Ectodermal cell (in vitro differentiated cells): ENCODE results near the gene MDFI.

ENCODE experiments used
- H3K27ac ChIP-seq: 2 replicates; pipeline ENCODE4 v1.7.0; 2013; ENCODE audit warnings: mild to moderate bottlenecking, low read depth, low read length; ENCODE audit not compliant: insufficient read depth, poor library complexity, severe bottlenecking
- H3K27me3 ChIP-seq: 2 replicates; pipeline ENCODE4 v1.7.0; 2013; ENCODE audit warnings: mild to moderate bottlenecking, low read length; ENCODE audit not compliant: insufficient read depth, control insufficient read depth, poor library complexity, severe bottlenecking
- H3K36me3 ChIP-seq: one replicate; pipeline ENCODE4 v1.7.0; 2013; ENCODE audit warnings: low read length; ENCODE audit not compliant: control insufficient read depth, insufficient read depth
- H3K4me1 ChIP-seq: one replicate; pipeline ENCODE4 v1.7.0; 2013; ENCODE audit warnings: low read length; ENCODE audit not compliant: control insufficient read depth, insufficient read depth
- H3K4me3 ChIP-seq: 2 replicates; pipeline ENCODE4 v1.7.0; 2013; ENCODE audit warnings: low read depth, low read length, control low read depth; ENCODE audit not compliant: insufficient read depth
- H3K9me3 ChIP-seq: 2 replicates; pipeline ENCODE4 v1.7.0; 2013; ENCODE audit warnings: mild to moderate bottlenecking, low read length, moderate library complexity; ENCODE audit not compliant: control insufficient read depth
- WGBS, 2 experiments: methylation state at CpG; one replicate each; pipeline ENCODE4 v1.1.7; 2013; ENCODE audit warnings: missing lambda C conversion rate in 2 of 2; 5-methylcytosine and 5-hydroxymethylcytosine counted together

Gene MDFI

GRCh38 chr6:41687501-41688175 lies 49.4 kb downstream of the MDFI start:
- no peaks in the 10 kb centered on the region for H3K9me3 ChIP-seq
- H3K4me3 ChIP-seq = no peak overlapping the region
- peaks cover 8% of the 10 kb centered on the region for H3K27me3 ChIP-seq
- H3K36me3 ChIP-seq = no peaks in the 10 kb centered on the region
- H3K27ac ChIP-seq = no peak overlapping the region
- H3K4me1 ChIP-seq = peaks cover 14% of the 10 kb centered on the region
- 48 to 54% methylated on average over 9 of the region's 9 CpGs for WGBS, 2 experiments

- Histone ChIP-seq H3K27me3 (peaks cover under 1% of the 10 kb centered on the region), H3K9me3 (no peaks in the 10 kb centered on the region), H3K36me3 (no peaks in the 10 kb centered on the region), H3K4me1 (peaks cover 10% of the 10 kb centered on the region), H3K4me3 (no peak overlapping the region), H3K27ac (no peak overlapping the region)
- WGBS, 2 experiments = 78 to 85% methylated on average over 5 of the region's 5 CpGs
Observed at GRCh38 chr6:41688256-41688965, 50.1 kb downstream of the MDFI start.

- Histone ChIP-seq H3K9me3 (no peaks in the 10 kb centered on the region), H3K27me3 (no peaks in the 10 kb centered on the region), H3K36me3 (no peaks in the 10 kb centered on the region), H3K4me1 (peaks cover 1% of the 10 kb centered on the region), H3K4me3 (no peak overlapping the region), H3K27ac (no peak overlapping the region)
- 86 to 91% methylated on average over 9 of the region's 9 CpGs for WGBS, 2 experiments
Observed at GRCh38 chr6:41689171-41690008, 51.1 kb downstream of the MDFI start.

- H3K9me3 ChIP-seq = no peaks in the 10 kb centered on the region
- no peak overlapping the region for H3K27ac ChIP-seq
- 91 to 93% methylated on average over 25 of the region's 25 CpGs for WGBS, 2 experiments
- no peaks in the 10 kb centered on the region for H3K27me3 ChIP-seq
- H3K36me3 ChIP-seq = no peaks in the 10 kb centered on the region
- H3K4me1 ChIP-seq = no peaks in the 10 kb centered on the region
- no peak overlapping the region for H3K4me3 ChIP-seq
Observed at GRCh38 chr6:41690541-41691330, 52.5 kb downstream of the MDFI start.

- Histone ChIP-seq H3K4me3 (no peak overlapping the region), H3K9me3 (no peaks in the 10 kb centered on the region), H3K4me1 (no peaks in the 10 kb centered on the region), H3K27me3 (no peaks in the 10 kb centered on the region), H3K36me3 (no peaks in the 10 kb centered on the region), H3K27ac (no peak overlapping the region)
- WGBS, 2 experiments = 79 to 82% methylated on average over 8 of the region's 8 CpGs
Observed at GRCh38 chr6:41691426-41692079, 53.3 kb downstream of the MDFI start.

- Histone ChIP-seq H3K9me3 (no peaks in the 10 kb centered on the region), H3K36me3 (no peaks in the 10 kb centered on the region), H3K4me1 (no peaks in the 10 kb centered on the region), H3K27ac (no peak overlapping the region), H3K27me3 (no peaks in the 10 kb centered on the region), H3K4me3 (no peak overlapping the region)
Observed at GRCh38 chr6:41692080-41692675, 53.9 kb downstream of the MDFI start.

GRCh38 chr6:41692730-41693129 lies 54.5 kb downstream of the MDFI start:
- Histone ChIP-seq H3K4me3 (no peak overlapping the region), H3K36me3 (no peaks in the 10 kb centered on the region), H3K27ac (no peak overlapping the region), H3K27me3 (no peaks in the 10 kb centered on the region), H3K4me1 (no peaks in the 10 kb centered on the region), H3K9me3 (no peaks in the 10 kb centered on the region)
- WGBS, 2 experiments = 92 to 99% methylated on average over 2 of the region's 2 CpGs

- Histone ChIP-seq H3K27me3 (no peaks in the 10 kb centered on the region), H3K27ac (no peak overlapping the region), H3K4me3 (no peak overlapping the region), H3K4me1 (no peaks in the 10 kb centered on the region), H3K36me3 (no peaks in the 10 kb centered on the region), H3K9me3 (no peaks in the 10 kb centered on the region)
- WGBS, 2 experiments = 85 to 90% methylated on average over 8 to 10 of the region's 10 CpGs
Observed at GRCh38 chr6:41693281-41694240, 55.3 kb downstream of the MDFI start.
